Keratinocyte (primary cell): Measurements from ENCODE around the gene SLC6A15.
A peak's percentile ranks its signal among the peaks of the same experiment; 100 is the strongest.

Experiments
- EZH2 ChIP-seq: IDR thresholded peaks from one replicate; pipeline ENCODE4 v1.6.1; 2012; ENCODE audit warnings: inconsistent platforms, mild to moderate bottlenecking, low read length, moderate library complexity
- TF ChIP-seq, protein P1 (sequence below), 3 experiments: IDR thresholded peaks in 1 of 3; conservative IDR thresholded peaks in 1 of 3; optimal IDR thresholded peaks in 1 of 3; 2 replicates in 2 of 3; 3 replicates in 1 of 3; pipeline versions ENCODE3 to v1.5.1; 2011; ENCODE audit warnings: low read length in 3 of 3, mild to moderate bottlenecking in 3 of 3, moderate library complexity in 2 of 3, control low read depth in 1 of 3, inconsistent platforms in 1 of 3; ENCODE audit not compliant: insufficient read depth in 2 of 3; ENCODE audit errors: extremely low read depth in 1 of 3

DNA sequence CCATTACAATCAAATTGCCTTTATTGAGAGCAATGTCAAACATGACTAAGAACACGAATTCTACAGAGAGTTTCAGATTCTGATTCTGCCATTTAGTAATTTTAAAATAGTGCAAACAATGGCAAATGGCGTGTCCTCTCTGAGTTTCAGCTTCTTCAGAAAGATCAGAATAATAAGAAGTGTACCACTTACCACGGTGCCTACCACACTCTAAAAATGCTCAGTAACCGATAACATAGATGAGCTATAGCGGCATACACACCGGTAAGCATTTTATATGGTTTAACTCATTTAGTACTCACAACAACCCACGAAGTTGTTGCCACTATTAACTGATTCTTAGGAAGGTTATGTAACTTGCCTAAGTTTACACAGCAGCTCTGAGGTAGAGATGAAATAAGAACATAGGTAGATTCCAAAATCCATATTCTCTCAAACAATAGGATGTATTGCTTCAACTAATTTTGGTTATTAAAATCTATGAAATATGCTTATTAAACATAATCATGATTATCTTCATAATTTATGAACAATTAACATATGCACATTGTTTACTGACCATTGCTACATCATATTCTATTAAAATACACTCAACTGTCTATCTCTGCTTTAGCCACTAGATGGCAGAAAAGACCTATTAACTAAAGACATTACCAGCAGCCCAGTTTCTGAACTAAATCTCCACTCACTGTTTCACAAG, 38.3 kb downstream of the SLC6A15 start:
- TF ChIP-seq, protein P1, sequence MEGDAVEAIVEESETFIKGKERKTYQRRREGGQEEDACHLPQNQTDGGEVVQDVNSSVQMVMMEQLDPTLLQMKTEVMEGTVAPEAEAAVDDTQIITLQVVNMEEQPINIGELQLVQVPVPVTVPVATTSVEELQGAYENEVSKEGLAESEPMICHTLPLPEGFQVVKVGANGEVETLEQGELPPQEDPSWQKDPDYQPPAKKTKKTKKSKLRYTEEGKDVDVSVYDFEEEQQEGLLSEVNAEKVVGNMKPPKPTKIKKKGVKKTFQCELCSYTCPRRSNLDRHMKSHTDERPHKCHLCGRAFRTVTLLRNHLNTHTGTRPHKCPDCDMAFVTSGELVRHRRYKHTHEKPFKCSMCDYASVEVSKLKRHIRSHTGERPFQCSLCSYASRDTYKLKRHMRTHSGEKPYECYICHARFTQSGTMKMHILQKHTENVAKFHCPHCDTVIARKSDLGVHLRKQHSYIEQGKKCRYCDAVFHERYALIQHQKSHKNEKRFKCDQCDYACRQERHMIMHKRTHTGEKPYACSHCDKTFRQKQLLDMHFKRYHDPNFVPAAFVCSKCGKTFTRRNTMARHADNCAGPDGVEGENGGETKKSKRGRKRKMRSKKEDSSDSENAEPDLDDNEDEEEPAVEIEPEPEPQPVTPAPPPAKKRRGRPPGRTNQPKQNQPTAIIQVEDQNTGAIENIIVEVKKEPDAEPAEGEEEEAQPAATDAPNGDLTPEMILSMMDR (optimal IDR thresholded peaks at IDR 0.05 in 1 of 3, IDR thresholded peaks at IDR 0.05 in 1 of 3, conservative IDR thresholded peaks at IDR 0.05 in 1 of 3; ENCODE audit: extremely low read depth in 1 of 3, insufficient read depth in 2 of 3, low read length in 3 of 3): peak in 2 of 3 experiments; percentile 43 to 59
- no peak for TF ChIP-seq EZH2
